Epidermal melanocyte (primary cell): Measurements from ENCODE around the gene TOMM40L.
A peak's percentile ranks its signal among the peaks of the same experiment; 100 is the strongest.
"Not testable (repeated sequence)": the region's sequence is repeated elsewhere in the genome, so short reads cannot be mapped to it uniquely, and the experiment has no call there.

Experiments used
- DNase-seq: peaks from one replicate; pipeline ENCODE4 v3.0.0; 2011; ENCODE audit warnings: low spot score; ENCODE audit not compliant: insufficient read length

The TOMM40L gene

DNA sequence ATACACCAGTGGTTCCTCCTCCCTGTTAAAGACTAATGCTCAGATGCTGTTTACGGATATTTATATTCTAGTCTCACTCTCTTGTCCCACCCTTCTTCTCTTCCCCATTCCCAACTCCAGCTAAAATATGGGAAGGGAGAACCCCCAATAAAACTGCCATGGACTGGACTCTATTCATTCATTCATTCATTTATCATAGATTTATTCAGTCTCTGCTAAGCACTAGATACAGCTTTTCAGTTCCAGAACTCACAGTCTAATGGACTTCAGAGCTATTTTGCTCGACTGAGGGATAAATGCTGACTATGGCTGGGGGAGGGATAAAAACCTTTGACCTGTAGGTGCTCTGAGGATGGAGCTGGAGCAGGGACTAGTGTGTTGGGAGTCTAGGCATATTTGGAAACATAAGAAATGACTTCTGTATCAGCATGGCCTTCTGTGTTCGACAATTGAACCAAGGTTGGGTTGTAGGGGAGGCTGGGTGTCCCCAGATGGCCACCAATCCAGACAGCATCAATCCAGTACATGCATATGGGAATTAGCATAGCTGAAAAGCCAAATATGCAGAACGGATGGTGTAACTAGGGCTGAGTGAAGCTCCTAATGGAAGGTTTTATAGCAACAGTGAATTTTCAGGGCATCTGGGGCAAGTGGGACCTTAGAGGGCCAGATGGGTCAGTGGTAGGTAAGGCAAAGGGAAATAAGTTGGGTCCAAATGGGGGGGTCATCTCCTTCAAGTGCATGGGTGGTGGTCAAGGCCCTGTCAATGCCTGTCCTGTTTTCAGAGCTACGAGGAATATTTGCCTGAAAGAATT is 6.6 kb upstream of the TOMM40L start:
- DNase-seq, result no peak

DNA sequence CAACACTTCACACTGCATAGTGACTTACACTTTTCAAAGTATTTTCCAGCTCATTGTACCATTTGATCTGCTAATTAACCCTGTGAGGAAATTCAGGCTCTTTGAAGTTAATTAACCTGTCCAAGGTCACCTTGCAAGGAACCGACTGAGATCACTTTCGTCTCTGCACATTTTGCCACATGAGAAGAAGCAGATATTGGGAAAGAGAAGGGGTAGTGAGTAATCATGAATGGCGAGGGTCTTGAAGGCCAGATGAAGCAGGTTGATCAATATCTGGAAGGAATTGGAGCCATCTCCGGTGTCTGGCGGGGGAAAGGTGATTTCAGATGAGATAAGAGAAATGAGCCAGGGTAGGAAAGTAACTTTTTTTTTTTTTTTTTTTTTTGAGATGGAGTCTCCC is 5.9 kb upstream of the TOMM40L start:
- DNase-seq, result no peak

DNA sequence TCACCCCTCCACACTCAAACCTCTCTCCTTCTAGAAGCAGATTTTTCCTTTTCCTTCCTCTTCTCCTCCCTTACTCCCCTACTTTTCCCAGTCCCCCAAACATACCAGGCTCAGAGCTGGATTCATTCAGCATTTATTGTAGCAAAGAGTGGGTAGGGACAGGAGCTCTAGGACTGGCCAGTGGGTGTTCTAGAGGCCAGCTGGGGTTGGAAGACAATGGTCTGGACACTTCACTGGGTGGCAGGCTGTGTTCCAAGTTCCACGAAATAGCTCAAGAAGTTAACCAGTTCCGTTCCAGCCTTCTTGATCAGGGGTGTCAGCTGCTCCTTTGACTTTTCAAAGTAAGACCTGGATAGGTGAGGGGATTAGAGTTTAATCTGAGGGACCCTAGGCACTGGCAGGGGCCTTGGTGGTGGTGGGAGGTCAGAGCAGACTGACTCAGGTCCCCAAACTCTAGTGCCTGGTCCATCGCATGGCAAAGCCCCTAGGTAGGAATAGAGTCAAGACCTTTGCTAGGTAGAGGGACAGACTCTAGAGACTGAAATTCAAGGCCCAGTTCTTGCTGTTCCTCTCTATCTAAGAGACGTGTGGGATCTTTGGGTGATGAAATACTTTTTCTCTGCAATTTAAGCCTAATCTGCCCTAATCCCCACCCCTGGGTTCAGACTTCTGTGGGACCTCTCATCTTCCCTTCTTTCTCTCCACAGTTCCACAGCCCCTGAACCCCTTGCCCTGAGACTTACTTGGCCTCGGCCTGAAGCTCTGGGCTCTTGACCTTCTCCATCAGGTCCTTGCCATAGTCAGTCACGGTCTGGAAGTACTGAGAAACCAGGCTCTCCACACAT is 3.5 kb upstream of the TOMM40L start:
- no peak for DNase-seq

DNA sequence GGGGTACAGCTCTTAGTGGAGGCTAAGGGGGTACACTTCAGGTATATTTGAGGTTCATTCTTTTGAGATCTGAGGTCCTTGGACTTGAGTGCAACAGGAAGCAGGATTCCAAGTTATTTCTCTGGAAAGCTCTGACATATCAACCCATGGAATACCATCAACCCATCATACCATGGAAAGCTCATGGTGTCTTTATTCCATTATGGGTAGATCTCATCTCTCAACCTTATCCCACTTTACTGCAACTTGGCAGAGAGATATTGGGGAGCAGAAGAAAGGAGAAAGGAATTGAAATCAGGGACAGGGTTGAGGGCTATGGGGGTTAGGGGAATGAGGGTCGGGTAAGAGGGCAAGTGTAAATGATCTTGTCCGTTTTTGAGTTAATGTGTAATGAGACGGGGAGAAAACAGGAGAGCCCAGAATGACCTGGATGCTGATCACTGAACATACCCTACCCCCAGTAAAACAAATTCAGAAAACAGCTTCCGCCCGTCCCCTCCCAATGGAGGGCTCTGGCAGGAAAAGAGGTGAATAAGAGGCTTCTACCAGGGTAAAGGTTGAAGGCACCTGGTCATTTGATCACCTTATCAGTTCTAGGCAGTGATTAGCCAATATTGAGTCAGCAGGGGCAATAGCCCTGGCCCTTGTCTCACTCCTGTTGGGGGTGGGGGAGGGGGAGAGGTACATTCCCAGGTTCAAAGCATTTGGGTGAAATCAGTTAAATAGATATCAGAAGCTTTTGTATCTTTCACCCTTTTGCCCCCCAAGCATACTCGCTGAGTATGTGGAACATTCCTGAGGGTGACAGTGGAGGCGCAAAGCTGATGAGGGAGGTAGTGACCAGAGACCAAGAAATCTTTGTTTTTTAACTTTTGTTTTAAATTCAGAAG is 1.8 kb upstream of the TOMM40L start:
- no peak for DNase-seq

DNA sequence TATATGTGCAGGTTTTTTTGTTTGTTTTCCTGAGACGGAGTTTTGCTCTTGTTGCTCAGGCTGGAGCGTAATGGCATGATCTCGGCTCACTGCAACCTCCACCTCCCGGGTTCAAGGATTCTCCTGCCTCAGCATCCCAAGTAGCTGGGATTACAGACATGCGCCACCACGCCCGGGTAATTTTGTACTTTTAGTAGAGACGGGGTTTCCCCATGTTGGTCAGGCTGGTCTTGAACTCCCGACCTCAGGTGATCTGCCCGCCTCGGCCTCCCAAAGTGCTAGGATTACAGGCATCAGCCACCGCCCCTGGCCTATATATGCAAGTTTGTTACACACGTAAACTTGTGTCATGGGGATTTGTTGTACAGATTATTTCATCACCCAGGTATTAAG is 1.2 kb upstream of the TOMM40L start:
- not testable (repeated sequence) for DNase-seq

DNA sequence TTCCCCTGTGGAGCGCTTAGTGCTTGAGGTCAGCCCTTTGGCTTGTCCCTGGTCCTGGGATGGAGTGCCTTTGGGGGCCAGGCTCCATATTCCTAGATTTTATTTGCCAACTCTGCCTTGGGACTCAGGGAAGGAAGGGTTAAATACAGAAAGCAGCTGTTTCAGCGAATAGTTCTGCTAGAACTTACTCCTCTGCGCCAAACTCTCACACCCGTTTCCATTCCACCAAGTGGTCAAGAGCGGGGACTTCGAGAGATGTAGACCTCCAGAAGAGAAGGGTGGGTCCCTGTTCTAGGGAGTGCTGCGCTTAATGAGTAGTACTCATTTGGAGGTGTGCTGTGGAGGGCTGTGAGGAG is 704 bp upstream of the TOMM40L start:
- DNase-seq, result no peak

DNA sequence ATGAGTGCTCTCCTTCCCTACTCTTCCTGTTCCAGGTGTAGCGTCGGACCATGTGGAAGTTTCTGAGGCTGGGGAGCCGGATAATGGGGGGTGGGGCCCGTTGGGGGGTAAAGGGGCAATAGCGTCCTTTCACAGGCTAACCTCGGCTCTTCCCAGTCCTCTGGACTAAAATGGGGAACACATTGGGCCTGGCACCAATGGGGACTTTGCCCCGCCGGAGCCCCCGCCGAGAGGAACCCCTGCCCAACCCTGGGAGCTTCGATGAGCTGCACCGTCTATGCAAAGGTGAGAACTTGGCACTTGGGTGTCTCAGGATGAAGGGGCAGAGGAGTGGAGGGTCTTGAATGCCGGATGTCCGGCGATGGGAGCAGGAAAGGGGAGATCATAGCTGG is 456 bp downstream of the TOMM40L start:
- DNase-seq, result no peak

DNA sequence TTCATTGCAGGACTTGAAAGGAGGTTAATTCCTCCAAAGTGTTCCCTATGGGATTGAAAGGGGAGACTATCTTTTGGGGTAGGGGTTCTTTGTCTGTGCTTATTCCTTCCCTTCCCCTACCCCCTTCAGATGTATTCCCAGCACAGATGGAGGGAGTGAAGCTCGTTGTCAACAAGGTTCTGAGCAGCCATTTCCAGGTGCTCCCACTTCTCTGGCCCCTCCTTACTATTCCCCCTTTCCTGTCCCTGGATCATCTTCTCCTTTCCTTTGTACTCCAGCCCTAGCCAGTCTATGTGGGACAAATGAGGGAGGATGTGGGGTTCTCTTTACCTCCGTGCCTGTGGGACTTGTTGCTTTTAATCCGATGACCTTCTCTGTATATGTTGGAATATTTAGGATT is 899 bp downstream of the TOMM40L start:
- no peak for DNase-seq

DNA sequence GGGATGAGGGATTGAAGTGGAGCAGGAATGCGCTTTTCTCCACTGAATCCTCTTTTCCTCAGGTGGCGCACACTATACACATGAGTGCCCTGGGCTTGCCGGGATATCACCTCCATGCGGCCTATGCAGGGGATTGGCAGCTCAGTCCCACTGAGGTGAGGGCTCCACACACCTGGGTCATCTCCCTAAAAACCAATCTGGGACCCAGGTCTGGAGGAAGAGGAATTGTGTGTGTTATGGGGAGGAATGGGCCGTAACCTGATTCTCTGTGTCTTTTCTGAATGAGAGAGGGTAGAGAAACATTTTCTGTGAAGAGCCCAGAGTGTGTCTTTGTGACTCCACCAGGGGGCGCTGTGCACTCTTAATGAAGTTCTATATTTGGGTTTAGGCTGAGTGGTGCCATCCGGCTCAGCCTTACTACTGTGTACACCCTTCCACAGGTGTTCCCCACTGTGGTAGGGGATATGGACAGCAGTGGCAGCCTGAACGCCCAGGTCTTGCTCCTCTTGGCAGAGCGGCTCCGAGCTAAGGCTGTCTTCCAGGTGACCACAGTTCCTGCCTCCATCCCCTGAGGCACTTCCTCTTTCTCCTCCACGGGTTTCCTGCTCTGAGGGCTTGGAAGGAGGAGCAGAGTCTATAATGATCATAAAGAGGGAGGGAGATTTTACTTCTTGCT is 1.5 kb downstream of the TOMM40L start:
- peak; percentile 82 for DNase-seq

DNA sequence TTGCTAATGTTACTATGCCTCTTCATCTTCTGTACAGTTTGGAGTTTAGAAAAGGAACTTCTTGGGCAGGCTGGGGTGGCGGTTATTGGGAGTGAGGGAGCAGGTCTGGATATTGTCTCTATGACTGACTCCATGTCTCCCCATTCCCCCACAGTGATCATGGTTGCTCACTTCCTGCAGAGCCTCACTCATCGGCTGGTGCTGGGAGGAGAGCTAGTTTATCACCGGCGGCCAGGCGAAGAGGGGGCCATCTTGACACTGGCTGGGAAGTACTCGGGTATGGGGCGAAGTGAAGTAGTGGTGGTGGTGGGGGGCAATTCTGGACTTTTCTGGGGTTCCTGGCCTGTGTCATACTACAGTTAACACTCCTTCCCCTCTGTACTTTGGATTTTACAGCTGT is 2.2 kb downstream of the TOMM40L start:
- DNase-seq, result no peak

DNA sequence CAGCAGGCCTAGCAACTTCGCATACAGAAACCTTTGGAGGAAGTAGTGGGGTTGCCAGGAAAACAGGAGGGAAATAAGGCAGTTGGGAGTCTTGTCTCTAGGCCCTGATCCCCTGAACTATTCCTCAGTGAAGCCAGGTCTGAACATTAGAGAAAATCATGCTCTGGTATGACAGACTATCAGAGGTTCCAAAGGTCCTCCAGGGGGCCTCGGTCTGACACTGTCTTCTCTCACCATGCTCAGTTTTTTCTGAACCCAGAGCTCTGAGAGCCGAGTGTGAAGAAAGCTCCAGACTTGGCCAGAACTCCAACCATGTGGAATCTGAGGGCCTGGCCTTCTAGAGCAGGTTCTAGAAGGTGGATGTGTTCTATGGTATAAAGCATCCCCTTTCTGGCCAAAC is 4.0 kb downstream of the TOMM40L start:
- no peak for DNase-seq

DNA sequence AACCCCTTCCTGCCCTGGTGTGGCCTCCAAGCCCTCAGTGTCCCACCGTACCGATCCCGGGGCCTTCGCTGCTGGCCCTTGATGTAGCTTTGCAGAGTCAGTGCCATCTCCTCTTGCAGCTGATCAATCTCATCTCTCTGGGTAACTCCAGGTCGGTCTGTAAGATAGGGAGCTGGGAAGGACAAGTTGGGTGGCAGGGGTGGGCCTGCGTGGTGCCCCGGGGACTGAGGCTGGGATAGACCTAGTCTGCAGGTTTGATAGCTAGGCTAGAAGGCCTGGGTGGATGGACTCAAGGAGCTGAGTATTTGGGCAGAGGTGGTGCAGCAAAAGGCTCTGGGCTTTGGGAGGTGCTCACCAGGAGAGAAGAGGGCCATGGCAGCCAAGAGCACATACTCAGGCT is 4.9 kb downstream of the TOMM40L start:
- no peak for DNase-seq

DNA sequence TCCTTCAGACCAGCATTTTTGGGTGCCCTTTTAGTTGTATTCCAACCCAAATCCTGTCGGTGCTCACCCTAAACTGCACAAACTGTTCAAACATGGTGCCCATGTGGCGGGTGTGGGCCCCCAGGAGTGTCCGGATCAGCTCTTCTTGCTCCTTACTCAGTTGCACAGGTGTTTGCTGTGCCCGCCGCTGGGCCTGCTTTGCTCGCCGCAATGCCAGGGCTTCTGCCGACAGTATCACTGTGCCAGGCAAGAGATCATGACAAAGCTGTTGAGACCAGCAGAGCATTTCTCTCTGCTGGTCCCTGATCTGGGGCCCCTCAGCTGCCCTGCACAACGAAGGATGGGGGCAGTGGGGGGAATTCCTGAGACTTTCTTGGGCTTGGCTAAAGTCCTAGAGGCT is 7.2 kb downstream of the TOMM40L start:
- DNase-seq, result no peak

DNA sequence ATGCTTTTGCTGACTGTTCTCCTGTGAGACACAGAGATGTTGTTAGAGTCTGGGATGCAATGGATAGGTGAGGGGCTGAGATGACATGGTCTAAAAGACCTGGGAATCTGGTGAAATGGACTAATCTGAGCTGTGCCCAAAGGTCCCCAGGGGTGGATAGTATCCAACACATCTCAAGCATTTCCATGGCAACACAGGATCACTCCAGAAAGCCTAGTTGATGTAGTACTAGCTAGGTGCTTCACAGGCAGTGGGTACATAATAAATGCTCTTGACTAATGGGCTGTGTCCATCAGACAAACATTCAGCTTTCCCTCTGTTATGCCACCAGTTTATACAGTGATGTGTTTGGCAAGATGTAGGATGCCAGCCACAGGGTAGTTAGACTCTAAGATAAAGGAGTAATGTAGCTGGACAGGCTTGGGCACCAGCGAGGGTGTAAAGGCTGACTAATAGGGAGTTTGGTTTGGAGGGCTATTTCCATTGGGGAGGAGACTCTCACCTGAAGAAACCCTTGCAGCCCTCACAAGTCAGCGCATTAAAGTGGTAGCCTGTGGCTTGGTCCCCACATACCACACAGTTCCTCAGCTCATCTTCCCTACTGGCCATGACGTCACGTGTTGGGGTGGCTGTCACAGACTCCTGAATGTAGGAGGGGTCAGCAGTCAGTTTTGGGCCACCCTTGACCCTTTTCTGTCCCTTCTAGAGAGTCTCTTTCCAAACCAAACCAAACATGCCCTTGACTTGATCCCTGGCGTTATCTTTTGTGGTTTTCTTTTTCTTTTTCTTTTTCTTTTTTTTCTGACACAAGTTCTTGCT is 10.3 kb downstream of the TOMM40L start:
- DNase-seq, result no peak

DNA sequence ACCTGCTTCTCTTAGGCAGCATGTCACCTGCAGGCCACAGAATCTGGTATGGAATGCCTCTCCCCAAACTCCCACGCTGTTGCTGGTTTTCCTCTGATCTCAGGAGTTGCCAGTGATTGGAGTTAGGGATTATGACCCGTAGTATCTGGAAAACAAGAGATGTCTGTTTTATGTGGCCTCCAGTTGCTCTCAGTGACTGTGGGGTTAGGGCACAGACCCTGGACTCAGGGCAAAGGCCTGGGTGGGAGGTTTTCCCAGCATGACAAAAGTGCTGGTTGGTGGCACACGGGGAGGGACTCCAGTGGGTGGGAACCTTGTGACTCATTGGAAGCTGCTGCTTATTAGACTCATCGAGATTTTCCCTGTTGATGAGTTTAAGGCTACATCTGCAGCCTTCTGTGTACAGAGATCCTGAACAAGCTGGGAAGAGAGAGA is 12.2 kb downstream of the TOMM40L start, which contains the start of gene NR1I3:
NR1I3 (minus strand) TSS at position 165 of the 435 bp plus-strand sequence. CDS start 1,638 bp downstream, outside the sequence.
- DNase-seq, result no peak

DNA sequence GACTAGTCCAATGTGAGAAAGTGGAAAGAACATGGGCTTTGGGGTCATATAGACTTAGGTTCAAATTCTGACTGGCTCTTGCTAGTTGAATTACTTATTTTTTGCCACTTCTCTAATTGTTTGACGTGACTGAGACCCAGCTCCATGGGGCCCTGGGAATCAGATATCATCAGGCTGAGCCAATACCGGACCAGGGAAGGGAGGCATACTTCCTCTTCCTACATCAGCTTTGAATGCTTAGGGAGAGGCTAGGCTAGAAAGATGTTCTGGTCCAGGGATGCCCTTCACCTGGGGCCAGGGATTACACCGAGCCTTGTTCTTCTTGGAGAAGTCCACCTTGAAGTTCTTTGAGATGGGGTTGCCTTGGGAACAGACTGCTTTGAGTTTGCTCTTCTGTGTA is 15.8 kb downstream of the TOMM40L start:
- no peak for DNase-seq

DNA sequence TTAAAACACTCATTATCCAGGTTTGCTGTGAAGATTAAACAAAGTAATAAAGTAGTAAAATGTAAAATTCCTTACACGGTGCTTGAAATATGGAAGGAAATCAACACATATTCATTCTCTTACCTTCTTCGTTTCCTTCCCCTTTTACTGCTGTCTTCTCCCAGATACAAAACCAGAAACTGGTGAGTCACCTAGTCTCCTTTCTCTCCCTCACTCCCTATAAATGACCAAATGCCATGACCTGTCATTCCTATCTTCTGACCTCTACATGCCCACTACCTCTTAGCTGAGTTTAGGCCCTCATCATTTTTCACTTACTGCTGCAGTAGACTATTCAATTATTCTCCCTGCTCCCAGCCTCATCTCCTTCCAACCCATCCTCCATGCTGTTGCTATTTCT is 16.5 kb downstream of the TOMM40L start:
- no peak for DNase-seq

DNA sequence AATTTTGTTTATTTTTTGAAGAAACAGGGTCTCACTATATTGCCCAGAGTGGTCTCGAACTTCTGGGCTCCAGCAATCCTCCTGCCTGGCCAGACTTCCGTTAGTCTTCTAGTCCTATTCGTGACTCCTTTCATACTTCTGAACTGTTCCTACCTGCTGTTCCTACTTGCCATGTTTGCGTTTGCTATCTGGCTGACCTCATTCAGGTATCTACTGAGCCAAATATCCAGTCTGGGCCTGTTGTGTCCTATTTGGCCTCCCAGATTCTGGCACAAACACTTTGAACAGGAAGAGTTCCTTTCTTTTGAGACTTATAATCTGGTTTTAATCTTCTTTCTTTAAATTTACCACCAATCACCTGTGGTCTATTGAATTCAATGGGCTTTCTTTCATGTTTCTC is 19.0 kb downstream of the TOMM40L start:
- no peak for DNase-seq

DNA sequence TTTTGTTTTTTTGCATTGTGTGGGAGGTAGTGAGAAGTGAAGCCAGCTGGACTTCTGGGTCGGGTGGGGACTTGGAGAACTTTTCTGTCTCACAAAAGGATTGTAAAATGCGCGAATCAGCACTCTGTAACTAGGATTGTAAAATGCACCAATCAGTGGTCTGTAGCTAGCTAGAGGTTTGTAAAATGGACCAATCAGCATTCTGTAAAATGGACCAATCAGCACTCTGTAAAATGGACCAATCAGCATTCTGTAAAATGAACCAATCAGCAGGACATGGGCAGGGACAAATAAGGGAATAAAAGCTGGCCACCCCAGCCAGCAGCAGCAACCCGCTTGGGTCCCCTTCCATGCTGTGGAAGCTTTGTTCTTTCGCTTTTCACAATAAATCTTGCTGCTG is 24.2 kb downstream of the TOMM40L start:
- DNase-seq, result not testable (repeated sequence)

DNA sequence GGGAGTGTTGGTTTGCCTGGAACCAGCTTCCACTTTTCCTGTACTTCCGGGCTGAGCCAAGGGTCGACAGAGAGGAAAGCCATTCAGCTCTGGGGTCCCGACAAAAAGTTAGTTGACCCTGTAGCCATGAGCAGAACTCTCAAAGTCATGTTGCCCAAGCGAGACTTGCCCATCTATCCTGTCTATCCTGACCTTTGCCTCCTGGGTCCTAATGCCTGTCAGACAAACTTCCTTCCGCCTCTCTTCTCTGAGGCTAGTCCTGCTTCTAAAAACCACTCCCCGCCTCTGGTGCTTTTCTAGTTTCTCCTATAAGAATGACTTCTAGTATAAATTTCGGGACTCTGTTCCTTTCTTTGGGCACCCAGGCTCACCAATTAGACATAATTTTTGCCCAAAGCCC is 25.0 kb downstream of the TOMM40L start:
- no peak for DNase-seq
